GM23248 (cell line): ENCODE measurements around the gene PGS1. TPM values are rescaled to one million over a fixed set of nuclear protein-coding genes. Genes with fewer than 3 reads are reported as not detected.

Source experiments
- DNase-seq: peaks from one replicate; pipeline ENCODE4 v3.0.0-alpha.2; 2015
- H2AFZ ChIP-seq: fragments of 200-600 bp; sonication (generic); 2 replicates; pipeline ENCODE4 v1.6.1; 2016; ENCODE audit warnings: antibody characterized with exemption
- H3F3A ChIP-seq: fragments of 200-600 bp; sonication (generic); 2 replicates; pipeline ENCODE4 v1.6.1; 2016; ENCODE audit warnings: mild to moderate bottlenecking, antibody characterized with exemption, mixed run types; ENCODE audit not compliant: insufficient read depth
- H3K27ac ChIP-seq: fragments of 200-600 bp; sonication (generic); 2 replicates; pipeline ENCODE4 v1.5.1; 2016; ENCODE audit warnings: mild to moderate bottlenecking
- H3K27me3 ChIP-seq: fragments of 200-600 bp; sonication (generic); replicated peaks from 2 replicates; pipeline ENCODE4 v1.6.1; 2016; ENCODE audit warnings: mild to moderate bottlenecking; ENCODE audit not compliant: insufficient read depth
- H3K36me3 ChIP-seq: fragments of 200-600 bp; sonication (generic); 2 replicates; pipeline ENCODE4 v1.6.1; 2016; ENCODE audit warnings: low read depth, mild to moderate bottlenecking
- H3K4me1 ChIP-seq: fragments of 200-600 bp; sonication (generic); 2 replicates; pipeline ENCODE4 v1.6.1; 2016; ENCODE audit warnings: mild to moderate bottlenecking; ENCODE audit not compliant: insufficient read depth
- H3K4me2 ChIP-seq: fragments of 200-600 bp; sonication (generic); one replicate; pipeline ENCODE4 v1.6.1; 2016; ENCODE audit warnings: mild to moderate bottlenecking; ENCODE audit not compliant: unreplicated experiment
- H3K4me3 ChIP-seq: fragments of 200-600 bp; sonication (generic); 2 replicates; pipeline ENCODE4 v1.5.1; 2016; ENCODE audit warnings: mild to moderate bottlenecking
- H3K79me2 ChIP-seq: fragments of 200-600 bp; sonication (generic); 2 replicates; pipeline ENCODE4 v1.6.1; 2016; ENCODE audit warnings: mild to moderate bottlenecking; ENCODE audit not compliant: insufficient read depth
- H3K9ac ChIP-seq: fragments of 200-600 bp; sonication (generic); 2 replicates; pipeline ENCODE4 v1.6.1; 2016; ENCODE audit warnings: mild to moderate bottlenecking
- H3K9me2 ChIP-seq: fragments of 200-600 bp; sonication (generic); 2 replicates; pipeline ENCODE4 v1.6.1; 2016; ENCODE audit warnings: mixed run types, mild to moderate bottlenecking, moderate library complexity; ENCODE audit not compliant: insufficient read depth
- H3K9me3 ChIP-seq: fragments of 200-600 bp; sonication (generic); one replicate; pipeline ENCODE4 v1.6.1; 2017; ENCODE audit warnings: low read depth
- H4K20me1 ChIP-seq: fragments of 200-600 bp; sonication (generic); 2 replicates; pipeline ENCODE4 v1.6.0; 2016; ENCODE audit not compliant: insufficient read depth
- EZH2 ChIP-seq: fragments of 200-600 bp; sonication (generic); IDR thresholded peaks from 2 replicates; pipeline ENCODE4 v1.6.1; 2018; ENCODE audit warnings: antibody characterized with exemption, mild to moderate bottlenecking; ENCODE audit not compliant: insufficient read depth, poor library complexity, severe bottlenecking
- EZH2phosphoT487 ChIP-seq: fragments of 200-600 bp; sonication (generic); IDR thresholded peaks from 2 replicates; pipeline ENCODE4 v1.6.1; 2018; ENCODE audit warnings: antibody characterized with exemption, moderate library complexity, mild to moderate bottlenecking, low read depth; ENCODE audit not compliant: insufficient read depth
- WGBS, 2 experiments: methylation state at CpG; one replicate each; pipeline ENCODE4 v1.1.6; 2015 to 2017; ENCODE audit warnings: low lambda C conversion rate in 2 of 2, low coverage in 1 of 2; ENCODE audit errors: missing lambda C conversion rate in 2 of 2; 5-methylcytosine and 5-hydroxymethylcytosine counted together
- in situ Hi-C: fragments of 300-500 bp; cut with MboI; formaldehyde crosslinking; loops from 2 replicates; pipeline ENCODE4 v1.15.0; 2020
- polyA plus RNA-seq: library from polyadenylated mRNA; unstranded; fragments of >200 nt; fragmentation: Nextera tagmentation; extraction: Ambion mirVana; gene quantifications from 2 replicates; pipeline ENCODE4 v1.2.1, GENCODE V29; 2016
- total RNA-seq: library from RNA; depleted of rRNA; stranded (reverse); fragments of >200 nt; shearing (Covaris generic); gene quantifications from 2 replicates; pipeline ENCODE4 v1.2.3, GENCODE V29; 2014

PGS1 gene
- total and polyA plus RNA-seq, 2 experiments from 2014 or later, result 30.2 to 32.5 TPM

DNA sequence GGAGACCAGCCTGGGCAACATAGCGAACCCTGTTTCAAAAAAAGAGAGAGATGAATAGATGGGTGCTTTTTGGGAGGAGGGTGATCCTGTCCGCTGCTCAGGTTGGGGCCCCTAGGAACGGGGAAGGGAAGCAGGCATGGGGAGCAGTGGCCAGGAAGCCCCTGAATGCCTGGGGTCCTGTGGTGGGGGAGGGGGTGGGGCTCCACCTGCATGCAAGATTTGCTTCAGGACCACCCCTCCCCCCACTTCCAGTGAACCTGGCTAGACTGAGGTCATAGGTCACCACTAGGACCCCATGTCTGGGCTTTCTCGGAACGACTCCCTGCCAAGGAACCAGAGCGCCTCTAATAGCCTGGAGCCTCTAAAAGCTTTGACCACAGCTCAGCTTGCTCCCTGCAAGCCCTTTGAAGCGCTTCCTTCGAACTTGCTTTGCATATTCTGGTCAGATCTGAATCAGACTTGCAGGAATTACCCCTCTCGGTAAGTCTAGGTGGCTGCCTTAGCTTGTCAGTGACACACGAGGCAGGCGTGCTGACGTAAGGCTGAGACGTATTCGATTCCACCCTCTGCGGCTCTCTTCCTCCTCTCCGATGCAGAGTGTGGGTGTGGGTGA lies 22.2 kb upstream of the PGS1 start:
- WGBS, 2 experiments, result 48 to 54% methylated on average over 16 of the region's 16 CpGs
- peaks cover 6% of the 10 kb centered on the region; the same call in 1 of the 2 replicates for H3K36me3 ChIP-seq
- no peak overlapping the region for H2AFZ ChIP-seq
- peaks cover 50% of the 10 kb centered on the region for H3K4me1 ChIP-seq
- peak overlapping the region; percentile 86 for H3K4me2 ChIP-seq
- peak; percentile 93 for DNase-seq
- peak overlapping the region; percentile 74 for H3K27ac ChIP-seq
- peak overlapping the region; percentile 96 for H3K9ac ChIP-seq
- peaks cover 9% of the 10 kb centered on the region; the same call in 1 of the 2 replicates for H4K20me1 ChIP-seq
- no peak for TF ChIP-seq EZH2
- no peak for TF ChIP-seq EZH2phosphoT487
- peaks cover 53% of the 10 kb centered on the region for H3F3A ChIP-seq
- H3K4me3 ChIP-seq, result no peak overlapping the region
- in situ Hi-C loops, result loop anchor here (5.0 kb wide), 1 partner anchor 66 kb away; no protein-coding TSS in a partner anchor
- no peaks in the 10 kb centered on the region for H3K27me3 ChIP-seq
- H3K79me2 ChIP-seq, result peaks cover 42% of the 10 kb centered on the region
- H3K9me2 ChIP-seq, result no peaks in the 10 kb centered on the region
- H3K9me3 ChIP-seq, result no peaks in the 10 kb centered on the region

GRCh38 chr17:78357177-78357586 lies 21.3 kb upstream of the PGS1 start:
- Histone ChIP-seq H3K9me3 (no peaks in the 10 kb centered on the region), H3K4me3 (peak overlapping the region; percentile 88), H2AFZ (no peak overlapping the region), H3K9ac (peak overlapping the region; percentile 96), H3K4me2 (peak overlapping the region; percentile 86), H3K4me1 (peaks cover 40% of the 10 kb centered on the region), H3K27me3 (no peaks in the 10 kb centered on the region), H3K27ac (peak overlapping the region; percentile 74), H3K36me3 (peaks cover 6% of the 10 kb centered on the region; the same call in 1 of the 2 replicates), H4K20me1 (peaks cover 9% of the 10 kb centered on the region; the same call in 1 of the 2 replicates), H3F3A (peaks cover 46% of the 10 kb centered on the region), H3K9me2 (no peaks in the 10 kb centered on the region), H3K79me2 (peaks cover 42% of the 10 kb centered on the region)
- TF ChIP-seq EZH2phosphoT487 (no peak), EZH2 (no peak)
- in situ Hi-C loops, result loop anchor here (5.0 kb wide), 1 partner anchor 65 kb away; no protein-coding TSS in a partner anchor
- WGBS, 2 experiments, result 32 to 35% methylated on average over 6 to 7 of the region's 7 CpGs
- peak; percentile 79 for DNase-seq

DNA sequence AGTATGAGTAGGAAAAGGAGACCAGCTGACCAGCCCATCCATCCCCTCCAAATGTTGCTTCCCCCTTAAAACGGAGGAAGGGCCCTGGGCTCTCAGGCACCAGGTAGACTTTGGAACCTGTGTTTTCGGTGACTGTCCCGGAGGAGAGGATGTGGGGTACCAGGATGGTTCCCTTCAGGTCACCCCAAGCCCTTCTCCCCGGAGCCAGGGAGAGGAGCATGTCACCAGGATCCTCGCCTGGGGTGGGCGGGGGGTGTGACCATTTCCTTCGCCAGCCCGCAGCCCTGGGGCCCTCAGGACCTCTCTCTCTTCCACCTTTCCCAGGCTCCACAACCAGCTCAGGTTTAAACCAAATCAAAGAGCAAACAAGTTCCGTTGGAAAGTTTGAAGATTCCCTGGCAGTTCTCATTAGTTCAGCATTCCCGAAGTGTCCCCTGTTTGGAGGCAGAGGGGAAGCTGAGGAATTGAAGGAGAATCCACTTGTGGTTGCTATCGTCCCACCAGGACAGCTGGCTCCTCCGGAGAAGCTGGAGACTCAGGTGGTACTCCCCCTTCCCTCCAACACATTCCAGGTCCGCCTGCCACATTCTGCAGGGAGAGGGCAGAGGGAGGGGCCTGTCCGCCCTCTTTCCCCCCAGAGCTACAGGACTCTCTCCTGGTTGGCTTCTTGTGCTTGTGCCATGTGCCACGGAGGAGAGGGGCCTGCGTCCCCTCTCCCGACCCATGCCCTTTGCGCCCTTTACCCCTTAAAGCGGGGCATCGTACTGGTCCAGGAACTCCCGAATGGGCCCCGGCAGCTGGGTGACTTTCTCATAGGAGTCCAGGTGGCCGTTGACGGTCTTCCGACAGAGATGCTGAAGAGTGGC lies 20.5 kb upstream of the PGS1 start:
- peak overlapping the region; percentile 74 for H3K27ac ChIP-seq
- 50 to 55% methylated on average over 21 to 25 of the region's 25 CpGs for WGBS, 2 experiments
- in situ Hi-C loops, result loop anchor here (5.0 kb wide), 1 partner anchor 64 kb away; no protein-coding TSS in a partner anchor
- TF ChIP-seq EZH2phosphoT487, result no peak
- no peak for TF ChIP-seq EZH2
- peaks cover 42% of the 10 kb centered on the region for H3K79me2 ChIP-seq
- peaks cover 42% of the 10 kb centered on the region for H3F3A ChIP-seq
- DNase-seq, result peak; percentile 23
- peaks cover 9% of the 10 kb centered on the region; the same call in 1 of the 2 replicates for H4K20me1 ChIP-seq
- peak overlapping the region; percentile 96 for H3K9ac ChIP-seq
- H2AFZ ChIP-seq, result no peak overlapping the region
- H3K4me3 ChIP-seq, result peak overlapping the region; percentile 88
- no peaks in the 10 kb centered on the region for H3K9me3 ChIP-seq
- H3K36me3 ChIP-seq, result peaks cover 6% of the 10 kb centered on the region; the same call in 1 of the 2 replicates
- peak overlapping the region; percentile 86 for H3K4me2 ChIP-seq
- H3K27me3 ChIP-seq, result no peaks in the 10 kb centered on the region
- no peaks in the 10 kb centered on the region for H3K9me2 ChIP-seq
- H3K4me1 ChIP-seq, result peaks cover 36% of the 10 kb centered on the region

- H3K27ac ChIP-seq, result peak overlapping the region; percentile 86
- H3K9me3 ChIP-seq, result no peaks in the 10 kb centered on the region
- H3K4me3 ChIP-seq, result peak overlapping the region; percentile 88
- H3F3A ChIP-seq, result peaks cover 36% of the 10 kb centered on the region
- TF ChIP-seq EZH2phosphoT487, result no peak
- TF ChIP-seq EZH2, result no peak
- H3K4me2 ChIP-seq, result peak overlapping the region; percentile 86
- H2AFZ ChIP-seq, result no peak overlapping the region
- peaks cover 9% of the 10 kb centered on the region; the same call in 1 of the 2 replicates for H4K20me1 ChIP-seq
- H3K79me2 ChIP-seq, result peaks cover 42% of the 10 kb centered on the region
- 11 to 15% methylated on average over 44 to 62 of the region's 72 CpGs for WGBS, 2 experiments
- peak; percentile 70 for DNase-seq
- no peaks in the 10 kb centered on the region for H3K27me3 ChIP-seq
- H3K9me2 ChIP-seq, result no peaks in the 10 kb centered on the region
- in situ Hi-C loops, result loop anchor here (5.0 kb wide), 1 partner anchor 64 kb away; no protein-coding TSS in a partner anchor
- peak overlapping the region; percentile 96 for H3K9ac ChIP-seq
- peaks cover 6% of the 10 kb centered on the region; the same call in 1 of the 2 replicates for H3K36me3 ChIP-seq
- peaks cover 30% of the 10 kb centered on the region for H3K4me1 ChIP-seq
Measured at GRCh38 chr17:78358538-78359320, 19.7 kb upstream of the PGS1 start.
